ENCODE data around the gene TLE2. TPM values are rescaled to one million over a fixed set of nuclear protein-coding genes. Genes with fewer than 3 reads are reported as not detected.

TLE2 gene
- total and polyA plus RNA-seq, 2 donors, result 2.0 to 16.8 TPM

GRCh38 chr19:3065675-3066357 lies 36.7 kb upstream of the TLE2 start:
- Histone ChIP-seq H3K27ac (ENCODE audit: low read depth in 1 of 2, low read length in 1 of 2) (no peak overlapping the region), H3K9me3 (ENCODE audit: control insufficient read depth in 2 of 2, insufficient read depth in 1 of 2, low read length in 1 of 2) (peaks cover 0 to 2% of the 10 kb centered on the region in 2 donors), H3K27me3 (ENCODE audit: control insufficient read depth in 2 of 2, insufficient read depth in 1 of 2, low read length in 1 of 2) (peaks cover 0 to 2% of the 10 kb centered on the region in 2 donors), H3K4me1 (ENCODE audit: control insufficient read depth in 2 of 2, insufficient read depth in 2 of 2, low read length in 2 of 2) (peaks cover 7 to 29% of the 10 kb centered on the region in 2 donors), H3K36me3 (ENCODE audit: control insufficient read depth in 2 of 2, insufficient read depth in 2 of 2, low read length in 1 of 2) (peaks cover 0 to 3% of the 10 kb centered on the region in 2 donors), H3K4me3 (ENCODE audit: low read length in 2 of 2) (no peak overlapping the region)
- peak in 1 of 9 donors; percentile 47 for DNase-seq (ENCODE audit: low read depth in 6 of 9, low spot score in 9 of 9)
- WGBS, result 57% methylated on average over 15 of the region's 15 CpGs

- peaks cover 17 to 46% of the 10 kb centered on the region in 2 donors for H3K4me1 ChIP-seq (ENCODE audit: control insufficient read depth in 2 of 2, insufficient read depth in 2 of 2, low read length in 2 of 2)
- DNase-seq (ENCODE audit: low read depth in 6 of 9, low spot score in 9 of 9), result no peak
- peaks cover 0 to 2% of the 10 kb centered on the region in 2 donors for H3K27me3 ChIP-seq (ENCODE audit: control insufficient read depth in 2 of 2, insufficient read depth in 1 of 2, low read length in 1 of 2)
- peaks cover 0 to 2% of the 10 kb centered on the region in 2 donors for H3K9me3 ChIP-seq (ENCODE audit: control insufficient read depth in 2 of 2, insufficient read depth in 1 of 2, low read length in 1 of 2)
- H3K27ac ChIP-seq (ENCODE audit: low read depth in 1 of 2, low read length in 1 of 2), result no peak overlapping the region
- 98% methylated on average over 7 of the region's 7 CpGs for WGBS
- H3K4me3 ChIP-seq (ENCODE audit: low read length in 2 of 2), result no peak overlapping the region
- peaks cover 11 to 21% of the 10 kb centered on the region in 2 donors for H3K36me3 ChIP-seq (ENCODE audit: control insufficient read depth in 2 of 2, insufficient read depth in 2 of 2, low read length in 1 of 2)
Measured at GRCh38 chr19:3064011-3064330, 34.9 kb upstream of the TLE2 start.

- peak in 4 of 9 donors; percentile 52 to 78 (median 64) for DNase-seq (ENCODE audit: low read depth in 6 of 9, low spot score in 9 of 9)
- peaks cover 0 to 7% of the 10 kb centered on the region in 2 donors for H3K9me3 ChIP-seq (ENCODE audit: control insufficient read depth in 2 of 2, insufficient read depth in 1 of 2, low read length in 1 of 2)
- 2% methylated on average over 108 of the region's 111 CpGs for WGBS
- peaks cover 20 to 61% of the 10 kb centered on the region in 2 donors for H3K4me1 ChIP-seq (ENCODE audit: control insufficient read depth in 2 of 2, insufficient read depth in 2 of 2, low read length in 2 of 2)
- peaks cover 0 to under 1% of the 10 kb centered on the region in 2 donors for H3K27me3 ChIP-seq (ENCODE audit: control insufficient read depth in 2 of 2, insufficient read depth in 1 of 2, low read length in 1 of 2)
- peak within 1 kb of the TSS; percentile 97 to 98 for H3K27ac ChIP-seq (ENCODE audit: low read depth in 1 of 2, low read length in 1 of 2)
- peak within 1 kb of the TSS; percentile 97 to 99 for H3K4me3 ChIP-seq (ENCODE audit: low read length in 2 of 2)
- H3K36me3 ChIP-seq (ENCODE audit: control insufficient read depth in 2 of 2, insufficient read depth in 2 of 2, low read length in 1 of 2), result peaks cover 26 to 36% of the 10 kb centered on the region in 2 donors
Measured at GRCh38 chr19:3062165-3063105, 33.4 kb upstream of the TLE2 start, which contains the start of gene TLE5. Gene TLE5 (minus strand): TSS chr19:3062495. CDS start chr19:3062200, 295 bp downstream.

GRCh38 chr19:3061182-3062161 lies 32.4 kb upstream of the TLE2 start:
- Histone ChIP-seq H3K27ac (ENCODE audit: low read depth in 1 of 2, low read length in 1 of 2) (peak overlapping the region; percentile 97 to 98), H3K4me1 (ENCODE audit: control insufficient read depth in 2 of 2, insufficient read depth in 2 of 2, low read length in 2 of 2) (peaks cover 20 to 69% of the 10 kb centered on the region in 2 donors), H3K9me3 (ENCODE audit: control insufficient read depth in 2 of 2, insufficient read depth in 1 of 2, low read length in 1 of 2) (peaks cover 0 to 7% of the 10 kb centered on the region in 2 donors), H3K36me3 (ENCODE audit: control insufficient read depth in 2 of 2, insufficient read depth in 2 of 2, low read length in 1 of 2) (peaks cover 36 to 46% of the 10 kb centered on the region in 2 donors), H3K4me3 (ENCODE audit: low read length in 2 of 2) (peak overlapping the region; percentile 97 to 99), H3K27me3 (ENCODE audit: control insufficient read depth in 2 of 2, insufficient read depth in 1 of 2, low read length in 1 of 2) (no peaks in the 10 kb centered on the region)
- DNase-seq (ENCODE audit: low read depth in 6 of 9, low spot score in 9 of 9), result peak; percentile 57 to 95 (median 86)
- WGBS, result 1% methylated on average over 87 of the region's 88 CpGs

- peaks cover 42 to 53% of the 10 kb centered on the region in 2 donors for H3K36me3 ChIP-seq (ENCODE audit: control insufficient read depth in 2 of 2, insufficient read depth in 2 of 2, low read length in 1 of 2)
- peak overlapping the region; percentile 97 to 99 for H3K4me3 ChIP-seq (ENCODE audit: low read length in 2 of 2)
- no peaks in the 10 kb centered on the region for H3K27me3 ChIP-seq (ENCODE audit: control insufficient read depth in 2 of 2, insufficient read depth in 1 of 2, low read length in 1 of 2)
- no peak for DNase-seq (ENCODE audit: low read depth in 6 of 9, low spot score in 9 of 9)
- peak overlapping the region; percentile 97 to 98 for H3K27ac ChIP-seq (ENCODE audit: low read depth in 1 of 2, low read length in 1 of 2)
- 17% methylated on average over 4 of the region's 4 CpGs for WGBS
- H3K4me1 ChIP-seq (ENCODE audit: control insufficient read depth in 2 of 2, insufficient read depth in 2 of 2, low read length in 2 of 2), result peaks cover 20 to 71% of the 10 kb centered on the region in 2 donors
- H3K9me3 ChIP-seq (ENCODE audit: control insufficient read depth in 2 of 2, insufficient read depth in 1 of 2, low read length in 1 of 2), result peaks cover 0 to 7% of the 10 kb centered on the region in 2 donors
Measured at GRCh38 chr19:3060857-3061181, 31.7 kb upstream of the TLE2 start.

GRCh38 chr19:3059653-3060052 lies 30.6 kb upstream of the TLE2 start:
- DNase-seq (ENCODE audit: low read depth in 6 of 9, low spot score in 9 of 9), result no peak

GRCh38 chr19:3058821-3059314 lies 29.8 kb upstream of the TLE2 start:
- peaks cover 20 to 80% of the 10 kb centered on the region in 2 donors for H3K4me1 ChIP-seq (ENCODE audit: control insufficient read depth in 2 of 2, insufficient read depth in 2 of 2, low read length in 2 of 2)
- H3K27me3 ChIP-seq (ENCODE audit: control insufficient read depth in 2 of 2, insufficient read depth in 1 of 2, low read length in 1 of 2), result no peaks in the 10 kb centered on the region
- H3K9me3 ChIP-seq (ENCODE audit: control insufficient read depth in 2 of 2, insufficient read depth in 1 of 2, low read length in 1 of 2), result peaks cover 0 to 5% of the 10 kb centered on the region in 2 donors
- no peak for DNase-seq (ENCODE audit: low read depth in 6 of 9, low spot score in 9 of 9)
- peaks cover 62 to 71% of the 10 kb centered on the region in 2 donors for H3K36me3 ChIP-seq (ENCODE audit: control insufficient read depth in 2 of 2, insufficient read depth in 2 of 2, low read length in 1 of 2)
- no peak overlapping the region for H3K4me3 ChIP-seq (ENCODE audit: low read length in 2 of 2)
- 95% methylated on average over 10 of the region's 10 CpGs for WGBS
- peak overlapping the region in 1 of 2 donors; percentile 11 for H3K27ac ChIP-seq (ENCODE audit: low read depth in 1 of 2, low read length in 1 of 2)

More at GRCh38 chr19:3059653-3060052, 30.6 kb upstream of the TLE2 start:
- Histone ChIP-seq H3K27ac (ENCODE audit: low read depth in 1 of 2, low read length in 1 of 2) (peak overlapping the region in 1 of 2 donors; percentile 42), H3K4me3 (ENCODE audit: low read length in 2 of 2) (peak overlapping the region in 1 of 2 donors; percentile 99), H3K36me3 (ENCODE audit: control insufficient read depth in 2 of 2, insufficient read depth in 2 of 2, low read length in 1 of 2) (peaks cover 54 to 64% of the 10 kb centered on the region in 2 donors), H3K27me3 (ENCODE audit: control insufficient read depth in 2 of 2, insufficient read depth in 1 of 2, low read length in 1 of 2) (no peaks in the 10 kb centered on the region), H3K4me1 (ENCODE audit: control insufficient read depth in 2 of 2, insufficient read depth in 2 of 2, low read length in 2 of 2) (peaks cover 17 to 74% of the 10 kb centered on the region in 2 donors), H3K9me3 (ENCODE audit: control insufficient read depth in 2 of 2, insufficient read depth in 1 of 2, low read length in 1 of 2) (peaks cover 0 to 7% of the 10 kb centered on the region in 2 donors)
- 93% methylated on average over 16 of the region's 16 CpGs for WGBS

Data from thymus (tissue), 11 donors.